Astrocyte (in vitro differentiated cells and primary cell): Measurements from ENCODE around the gene NYNRIN. TPM values are rescaled to one million over a fixed set of nuclear protein-coding genes. Genes with fewer than 3 reads are reported as not detected.

Experiments
- DNase-seq: peaks from one replicate; pipeline ENCODE4 v3.0.0-alpha.2; 2010; ENCODE audit warnings: low read depth
- FAIRE-seq: peaks from 2 replicates; lab custom pipeline; 2011; peaks lifted over from hg19 to GRCh38; lab: Jason Lieb, UNC
- H2AFZ ChIP-seq: 2 replicates; pipeline ENCODE4 v1.6.0; 2012; ENCODE audit warnings: low read depth, low read length, inconsistent platforms
- H3K27ac ChIP-seq: 2 replicates; pipeline ENCODE4 v1.5.1; 2011; ENCODE audit warnings: low read depth, low read length, inconsistent platforms
- H3K27me3 ChIP-seq: 2 replicates; pipeline ENCODE4 v1.6.0; 2011; ENCODE audit warnings: low read length, inconsistent platforms; ENCODE audit not compliant: insufficient read depth
- H3K36me3 ChIP-seq: 2 replicates; pipeline ENCODE4 v1.5.1; 2011; ENCODE audit warnings: low read length, inconsistent platforms; ENCODE audit not compliant: insufficient read depth
- H3K4me1 ChIP-seq: 2 replicates; pipeline ENCODE4 v1.5.1; 2011; ENCODE audit warnings: low read length, inconsistent platforms; ENCODE audit not compliant: insufficient read depth
- H3K4me2 ChIP-seq: 2 replicates; pipeline ENCODE4 v1.6.0; 2012; ENCODE audit warnings: low read length, inconsistent platforms
- H3K4me3 ChIP-seq: 2 replicates; pipeline ENCODE4 v1.5.1; 2011; ENCODE audit warnings: low read depth, mild to moderate bottlenecking, low read length, inconsistent platforms; ENCODE audit not compliant: insufficient read depth
- H3K79me2 ChIP-seq: 2 replicates; pipeline ENCODE4 v1.6.0; 2012; ENCODE audit warnings: mild to moderate bottlenecking, low read length, inconsistent platforms; ENCODE audit not compliant: insufficient read depth
- H3K9ac ChIP-seq: 2 replicates; pipeline ENCODE4 v1.6.0; 2012; ENCODE audit warnings: mild to moderate bottlenecking, low read length, inconsistent platforms
- H3K9me3 ChIP-seq: 2 replicates; pipeline ENCODE4 v1.5.1; 2012; ENCODE audit warnings: low read depth, mild to moderate bottlenecking, low read length, inconsistent platforms; ENCODE audit not compliant: insufficient read depth
- H4K20me1 ChIP-seq: 2 replicates; pipeline ENCODE4 v1.6.0; 2012; ENCODE audit warnings: low read length, inconsistent platforms; ENCODE audit not compliant: insufficient read depth
- H3K27ac Mint-ChIP-seq: one replicate; pipeline ENCODE4 v1.8.0; 2021; ENCODE audit warnings: mild to moderate bottlenecking, mixed read lengths; ENCODE audit not compliant: unreplicated experiment
- H3K27me3 Mint-ChIP-seq: one replicate; pipeline ENCODE4 v1.8.0; 2021; ENCODE audit warnings: low read depth, mixed read lengths; ENCODE audit not compliant: unreplicated experiment
- H3K36me3 Mint-ChIP-seq: one replicate; pipeline ENCODE4 v1.8.0; 2021; ENCODE audit warnings: low read depth, mixed read lengths; ENCODE audit not compliant: unreplicated experiment
- H3K4me1 Mint-ChIP-seq: one replicate; pipeline ENCODE4 v1.8.0; 2021; ENCODE audit warnings: low read depth, mixed read lengths; ENCODE audit not compliant: unreplicated experiment
- H3K4me3 Mint-ChIP-seq: one replicate; pipeline ENCODE4 v1.8.0; 2021; ENCODE audit warnings: mild to moderate bottlenecking, moderate library complexity, mixed read lengths; ENCODE audit not compliant: unreplicated experiment
- H3K9me3 Mint-ChIP-seq: one replicate; pipeline ENCODE4 v1.8.0; 2021; ENCODE audit warnings: mild to moderate bottlenecking, mixed read lengths; ENCODE audit not compliant: unreplicated experiment
- CTCF ChIP-seq: IDR thresholded peaks from 2 replicates; pipeline ENCODE4 v1.5.1; 2011; ENCODE audit warnings: low read depth, mild to moderate bottlenecking, inconsistent platforms, low read length, moderate library complexity; ENCODE audit not compliant: insufficient read depth
- EZH2 ChIP-seq: IDR thresholded peaks from 2 replicates; pipeline ENCODE4 v1.6.1; 2012; ENCODE audit warnings: mild to moderate bottlenecking, low read length, inconsistent platforms; ENCODE audit not compliant: insufficient read depth
- total RNA-seq: library from RNA; stranded (reverse); gene quantifications from 2 replicates; pipeline ENCODE4 v1.2.1, GENCODE V29; 2021

The NYNRIN gene
- total RNA-seq, 1 donor from 2014 or later = 25.4 TPM

- no peaks in the 10 kb centered on the region for H3K4me1 ChIP-seq
- peaks cover 6% of the 10 kb centered on the region for H3K27me3 ChIP-seq
- no peak overlapping the region for H3K27ac ChIP-seq
- H3K4me1 Mint-ChIP-seq = no peaks in the 10 kb centered on the region
- FAIRE-seq (no peak), DNase-seq (no peak)
- no peak overlapping the region for H3K4me3 Mint-ChIP-seq
- H3K36me3 ChIP-seq = no peaks in the 10 kb centered on the region
- H3K9me3 Mint-ChIP-seq = peaks cover 2% of the 10 kb centered on the region
- H4K20me1 ChIP-seq = no peaks in the 10 kb centered on the region
- TF ChIP-seq CTCF = no peak
- TF ChIP-seq EZH2 = no peak
- peaks cover 13% of the 10 kb centered on the region for H3K27me3 Mint-ChIP-seq
- H3K79me2 ChIP-seq = no peaks in the 10 kb centered on the region
- H3K9me3 ChIP-seq = no peaks in the 10 kb centered on the region
- no peak overlapping the region for H2AFZ ChIP-seq
- H3K36me3 Mint-ChIP-seq = peaks cover 33% of the 10 kb centered on the region
- no peak overlapping the region for H3K4me3 ChIP-seq
- H3K4me2 ChIP-seq = no peak overlapping the region
- peak overlapping the region; percentile 30 for H3K27ac Mint-ChIP-seq
- no peak overlapping the region for H3K9ac ChIP-seq
Measured at GRCh38 chr14:24414077-24414476, 15.3 kb downstream of the NYNRIN start.

- Histone ChIP-seq H3K27ac (no peak overlapping the region), H3K4me3 (no peak overlapping the region), H3K4me2 (no peak overlapping the region), H3K4me1 (no peaks in the 10 kb centered on the region), H2AFZ (no peak overlapping the region), H3K27me3 (peaks cover 6% of the 10 kb centered on the region), H3K79me2 (no peaks in the 10 kb centered on the region), H3K9ac (no peak overlapping the region), H4K20me1 (no peaks in the 10 kb centered on the region), H3K9me3 (no peaks in the 10 kb centered on the region), H3K36me3 (no peaks in the 10 kb centered on the region)
- TF ChIP-seq CTCF (no peak), EZH2 (no peak)
- FAIRE-seq (no peak), DNase-seq (no peak)
- Mint-ChIP-seq H3K4me1 (no peaks in the 10 kb centered on the region), H3K4me3 (no peak overlapping the region), H3K27me3 (peaks cover 18% of the 10 kb centered on the region), H3K9me3 (peaks cover 2% of the 10 kb centered on the region), H3K36me3 (peaks cover 29% of the 10 kb centered on the region), H3K27ac (no peak overlapping the region)
Measured at GRCh38 chr14:24414732-24415420, 16.1 kb downstream of the NYNRIN start.
